ENCODE results near the gene TBC1D3I.
"Not testable (repeated sequence)": the region's sequence is repeated elsewhere in the genome, so short reads cannot be mapped to it uniquely, and the experiment has no call there.

Gene TBC1D3I

DNA sequence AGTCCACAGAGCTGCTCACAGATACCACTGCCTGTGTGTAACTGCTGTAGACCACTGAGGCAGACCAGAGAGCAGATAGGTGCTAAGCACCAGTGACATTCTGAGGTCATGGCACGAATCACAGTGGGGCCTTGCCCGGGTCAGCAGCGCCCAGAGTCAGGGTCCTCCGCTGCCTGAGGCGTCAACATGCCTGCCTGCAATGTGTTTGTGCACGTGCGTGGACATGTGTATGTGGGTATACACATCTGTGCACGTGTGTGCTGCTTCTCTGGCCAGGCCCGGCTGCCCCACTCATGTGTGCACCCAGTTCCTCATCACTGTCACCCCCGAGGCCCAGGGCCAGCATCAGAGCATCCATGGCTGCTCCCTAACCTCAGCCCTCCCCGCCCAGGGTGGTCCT is at the start of gene TBC1D3I:
TSS of gene TBC1D3I (minus strand) at position 101 of the 400 bp plus-strand sequence. CDS start 1,585 bp downstream, outside the sequence.
- not testable (repeated sequence) for DNase-seq (ENCODE audit: low read depth)

DNA sequence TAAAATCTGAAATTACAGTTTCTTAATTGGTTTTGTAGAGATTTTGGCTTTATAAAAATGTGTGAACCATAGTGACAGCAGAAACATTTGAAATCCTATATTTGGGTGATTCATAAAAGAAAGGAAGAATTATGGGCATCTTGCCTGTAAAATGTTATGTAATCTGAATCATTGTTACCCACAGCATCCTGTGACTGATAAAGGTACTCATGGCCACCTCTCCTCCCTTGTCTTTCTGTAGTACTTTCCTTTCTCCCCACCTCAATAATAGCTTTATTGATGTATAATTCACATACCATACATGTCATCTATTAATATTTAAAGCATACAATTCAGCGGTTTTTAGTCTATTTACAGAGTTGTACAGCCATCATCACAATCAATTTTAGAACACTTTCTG is 30.8 kb upstream of the TBC1D3I start:
- DNase-seq (ENCODE audit: low read depth) = not testable (repeated sequence)

- not testable (repeated sequence) for DNase-seq (ENCODE audit: low read depth)
Observed at GRCh38 chr17:36289965-36290612, 25.7 kb upstream of the TBC1D3I start.

GRCh38 chr17:36284219-36284618 is 19.8 kb upstream of the TBC1D3I start:
- DNase-seq (ENCODE audit: low read depth) = not testable (repeated sequence)

GRCh38 chr17:36283256-36283655 is 18.9 kb upstream of the TBC1D3I start:
- DNase-seq (ENCODE audit: low read depth) = not testable (repeated sequence)

DNA sequence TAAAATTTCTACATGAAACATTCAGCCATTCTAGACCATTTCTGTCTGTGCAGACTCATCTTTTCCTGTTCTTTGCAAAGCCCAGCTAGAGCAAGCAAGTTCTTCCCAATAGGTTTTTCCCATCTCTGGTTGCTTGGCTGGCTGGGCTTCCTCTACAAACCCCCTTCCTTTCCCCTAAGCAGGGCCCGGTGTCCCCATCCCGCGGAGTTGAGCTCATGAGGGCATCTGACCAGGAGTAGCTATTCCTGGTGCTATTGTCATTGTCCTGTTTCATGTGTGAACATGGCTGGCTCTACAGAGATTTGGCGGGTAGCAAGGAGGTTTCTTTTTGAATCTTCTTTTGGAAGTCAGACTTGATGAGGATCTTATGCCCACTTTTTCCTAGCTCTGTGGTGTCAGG is 22.3 kb downstream of the TBC1D3I start:
- not testable (repeated sequence) for DNase-seq (ENCODE audit: low read depth)

DNA sequence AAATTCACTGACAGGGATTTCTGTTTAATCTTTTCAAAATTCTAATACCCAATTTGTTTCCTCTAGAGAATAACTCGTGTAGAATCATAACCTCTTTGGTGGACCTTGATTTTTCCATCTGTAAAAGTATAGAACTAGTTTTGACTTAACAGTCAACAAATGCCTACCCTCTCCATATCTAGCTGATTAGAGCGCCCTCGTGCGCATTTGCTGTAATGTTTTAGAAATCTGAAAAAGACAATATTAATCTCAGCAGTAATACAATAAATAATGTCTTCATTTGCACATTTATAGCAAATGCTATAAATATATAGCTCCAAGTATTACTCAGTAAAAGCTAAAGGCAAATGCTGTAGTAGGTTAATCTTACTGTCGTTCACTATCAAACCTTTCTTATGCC is 34.7 kb downstream of the TBC1D3I start:
- DNase-seq (ENCODE audit: low read depth) = not testable (repeated sequence)

GRCh38 chr17:36222967-36223366 is 41.4 kb downstream of the TBC1D3I start:
- DNase-seq (ENCODE audit: low read depth) = not testable (repeated sequence)

DNA sequence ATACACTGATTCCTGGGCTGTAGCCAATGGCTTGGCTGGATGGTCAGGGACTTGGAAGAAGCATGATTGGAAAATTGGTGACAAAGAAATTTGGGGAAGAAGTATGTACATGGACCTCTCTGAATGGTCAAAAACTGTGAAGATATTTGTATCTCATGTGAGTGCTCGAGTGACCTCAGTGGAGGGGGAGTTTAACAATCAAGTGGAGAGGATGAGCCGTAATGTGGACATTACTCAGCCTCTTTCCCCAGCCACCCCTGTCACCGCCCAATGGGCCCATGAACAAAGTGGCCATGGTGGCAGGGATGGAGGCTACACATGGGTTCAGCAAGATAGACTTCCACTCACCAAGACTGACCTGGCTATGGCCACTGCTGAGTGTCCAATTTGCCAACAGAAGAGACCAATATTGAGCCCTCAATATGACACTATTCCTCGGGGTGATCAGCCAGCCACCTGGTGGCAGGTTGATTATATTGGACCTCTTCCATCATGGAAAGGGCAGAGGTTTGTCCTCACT is 42.7 kb downstream of the TBC1D3I start:
- DNase-seq (ENCODE audit: low read depth) = not testable (repeated sequence)

DNA sequence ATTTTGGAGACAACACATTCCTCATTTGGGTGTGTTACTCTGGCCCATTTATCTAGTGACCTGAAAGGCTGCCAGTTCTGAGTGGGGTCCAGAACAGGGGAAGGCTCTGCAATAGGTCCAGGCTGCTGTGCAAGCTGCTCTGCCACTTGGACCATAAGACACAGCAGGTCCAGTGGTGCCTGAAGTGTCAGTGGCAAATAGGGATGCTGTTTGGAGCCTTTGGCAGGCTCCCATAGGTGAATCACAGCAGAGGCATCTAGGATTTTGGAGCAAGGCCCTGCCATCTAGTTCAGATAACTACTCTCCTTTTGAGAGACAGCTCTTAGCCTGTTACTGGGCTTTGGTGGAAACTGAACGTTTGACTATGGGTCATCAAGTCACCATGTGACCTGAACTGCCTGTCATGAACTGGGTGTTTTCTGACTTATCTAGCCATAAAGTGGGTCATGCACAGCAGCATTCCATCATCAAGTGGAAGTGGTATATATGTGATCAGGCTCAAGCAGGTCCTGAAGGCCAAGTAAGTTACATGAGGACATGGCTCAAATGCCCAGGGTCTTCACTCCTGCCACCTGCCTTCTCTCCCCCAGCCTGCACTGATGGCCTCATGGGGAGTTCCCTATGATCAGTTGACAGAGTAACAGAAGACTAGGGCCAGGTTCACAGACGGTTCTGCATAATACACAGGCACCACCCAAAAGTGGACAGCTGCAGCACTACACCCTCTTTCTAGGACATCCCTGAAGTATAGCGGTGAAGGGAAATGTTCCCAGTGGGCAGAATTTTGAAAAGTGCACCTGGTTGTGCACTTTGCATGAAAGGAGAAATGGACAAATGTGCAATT is 43.4 kb downstream of the TBC1D3I start:
- not testable (repeated sequence) for DNase-seq (ENCODE audit: low read depth)

- DNase-seq (ENCODE audit: low read depth) = not testable (repeated sequence)
Observed at GRCh38 chr17:36219556-36219955, 44.8 kb downstream of the TBC1D3I start.

- not testable (repeated sequence) for DNase-seq (ENCODE audit: low read depth)
Observed at GRCh38 chr17:36215406-36216308, 48.7 kb downstream of the TBC1D3I start.

- no peak for DNase-seq (ENCODE audit: low read depth)
Observed at GRCh38 chr17:36214918-36215317, 49.5 kb downstream of the TBC1D3I start.

GRCh38 chr17:36213695-36214094 is 50.7 kb downstream of the TBC1D3I start:
- no peak for DNase-seq (ENCODE audit: low read depth)

DNA sequence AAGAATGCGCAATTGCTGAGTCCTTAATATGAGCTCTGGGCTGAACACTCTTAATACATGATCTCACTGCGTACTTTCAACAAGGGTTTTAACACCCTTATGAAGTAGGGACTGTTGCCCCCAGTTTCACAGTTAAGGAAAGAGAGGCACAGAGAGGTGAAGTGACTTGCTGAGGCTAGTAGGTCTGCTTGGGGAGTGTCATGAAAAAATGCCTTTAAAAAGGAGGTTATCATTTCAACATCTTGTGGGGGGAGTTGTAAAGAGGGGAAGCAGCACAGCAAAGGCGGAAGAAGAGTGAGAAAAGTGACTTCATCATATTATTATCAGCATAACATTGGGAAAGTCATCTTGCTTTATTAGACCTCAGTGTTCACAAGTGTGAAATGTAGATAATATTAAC is 51.4 kb downstream of the TBC1D3I start:
- no peak for DNase-seq (ENCODE audit: low read depth)

DNA sequence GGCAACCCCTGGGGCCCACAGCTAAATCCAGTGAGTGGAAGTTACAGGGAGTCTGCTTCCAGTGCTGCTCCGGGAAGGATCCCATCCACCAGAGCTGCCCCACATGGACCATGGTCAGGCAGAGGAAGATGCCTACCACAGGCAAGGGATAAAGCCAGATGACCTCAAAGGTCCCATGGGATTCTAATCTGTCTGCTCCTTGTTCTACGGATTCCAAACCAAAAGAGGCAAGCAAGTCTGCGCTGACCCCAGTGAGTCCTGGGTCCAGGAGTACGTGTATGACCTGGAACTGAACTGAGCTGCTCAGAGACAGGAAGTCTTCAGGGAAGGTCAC is 52.1 kb downstream of the TBC1D3I start:
- no peak for DNase-seq (ENCODE audit: low read depth)

DNA sequence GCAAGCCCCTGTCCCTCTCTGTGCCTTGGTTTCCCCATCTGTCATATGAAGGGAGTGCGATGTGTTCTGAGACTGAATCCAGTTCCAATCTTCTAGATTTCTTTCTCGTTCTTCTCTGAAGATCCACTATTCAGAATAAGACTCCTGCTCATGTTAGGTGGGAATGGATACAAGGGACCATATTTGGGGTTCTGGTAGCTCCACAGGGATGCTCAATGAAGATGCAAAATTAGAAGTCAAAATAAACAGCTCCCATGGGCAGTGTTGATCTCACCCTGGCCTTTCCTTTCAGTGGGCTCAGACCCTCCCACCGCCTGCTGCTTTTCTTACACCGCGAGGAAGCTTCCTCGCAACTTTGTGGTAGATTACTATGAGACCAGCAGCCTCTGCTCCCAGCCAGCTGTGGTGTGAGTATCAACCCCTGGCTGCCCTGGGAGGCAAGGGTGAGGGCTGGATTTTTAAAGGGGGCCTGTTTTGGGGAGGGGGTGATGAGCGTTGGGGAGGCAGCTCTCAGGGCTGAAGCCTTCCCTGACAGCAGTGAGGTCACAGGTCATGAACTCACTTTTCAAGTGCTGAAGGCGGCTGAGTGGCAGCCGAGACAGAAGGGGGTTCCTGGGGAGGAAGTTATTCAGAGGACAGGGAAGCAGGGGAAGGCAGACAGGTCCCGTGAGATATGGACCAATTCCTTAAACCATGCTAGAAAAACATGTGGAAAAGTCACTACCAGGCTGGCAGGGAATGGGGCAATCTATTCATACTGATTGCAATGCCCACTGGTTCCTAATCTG is 52.7 kb downstream of the TBC1D3I start:
- DNase-seq (ENCODE audit: low read depth) = not testable (repeated sequence)

DNA sequence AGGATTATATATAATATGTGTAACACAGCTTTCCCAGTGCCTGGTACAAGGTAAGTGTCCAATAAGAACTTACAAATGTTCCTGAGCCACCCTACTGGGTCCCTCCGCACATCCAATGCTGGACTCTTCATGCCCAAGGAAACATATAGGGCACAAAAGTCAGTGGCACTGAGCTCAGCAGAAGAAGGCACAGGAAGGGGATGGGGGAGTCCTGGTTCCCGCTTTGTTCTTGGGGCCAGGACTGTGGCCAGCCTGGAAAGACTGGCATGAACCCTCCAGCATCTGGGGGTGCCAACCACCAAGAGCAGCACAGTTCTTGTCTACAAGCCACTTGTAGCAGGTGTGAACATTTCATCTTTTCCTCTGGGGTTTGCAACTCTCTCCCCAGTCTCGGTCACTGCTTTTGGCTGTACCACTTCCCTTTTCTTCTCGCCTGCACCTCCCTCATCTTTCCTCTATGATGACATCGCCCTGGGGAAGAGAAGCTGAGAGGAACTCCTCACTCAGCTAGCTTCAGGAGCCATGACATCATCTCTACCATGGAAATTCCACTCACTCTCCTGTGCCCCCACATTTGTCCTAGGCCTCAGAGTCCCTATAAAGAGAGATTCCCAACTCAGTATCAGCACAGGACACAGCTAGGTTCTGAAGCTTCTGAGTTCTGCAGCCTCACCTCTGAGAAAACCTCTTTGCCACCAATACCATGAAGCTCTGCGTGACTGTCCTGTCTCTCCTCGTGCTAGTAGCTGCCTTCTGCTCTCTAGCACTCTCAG is 53.7 kb downstream of the TBC1D3I start, which contains the start of gene CCL4L2:
TSS of gene CCL4L2 (plus strand) at position 625 of the 773 bp plus-strand sequence.
- DNase-seq (ENCODE audit: low read depth) = not testable (repeated sequence)

- DNase-seq (ENCODE audit: low read depth) = no peak
Observed at GRCh38 chr17:36209575-36209974, 54.8 kb downstream of the TBC1D3I start.

DNA sequence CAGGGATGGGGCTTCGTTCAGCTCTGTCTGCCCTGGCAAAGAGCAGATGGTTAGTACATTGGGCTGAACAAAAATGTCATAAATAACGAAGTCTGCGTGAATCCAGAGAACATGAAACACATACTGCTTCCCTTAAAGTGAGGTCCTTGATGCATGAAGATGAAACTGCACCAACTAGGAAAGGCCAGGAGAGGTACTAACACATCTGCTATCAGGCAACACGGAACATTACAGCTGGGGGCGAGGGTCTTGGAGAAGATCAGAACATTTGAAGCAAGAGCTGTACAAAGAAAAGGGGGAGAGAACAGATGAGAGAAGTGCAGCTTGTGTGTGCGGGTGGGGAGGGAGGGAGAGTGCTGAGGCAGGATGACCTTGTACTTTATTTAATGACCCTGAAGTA is 57.0 kb downstream of the TBC1D3I start:
- DNase-seq (ENCODE audit: low read depth) = not testable (repeated sequence)
